ES-I3 (cell line): Measurements from ENCODE around the gene SLC6A7.

Source experiments
- H3K36me3 ChIP-seq: 2 replicates; pipeline ENCODE4 v1.6.1; 2013; ENCODE audit warnings: mild to moderate bottlenecking, low read length, control low read depth, moderate library complexity; ENCODE audit not compliant: insufficient read depth
- H3K4me1 ChIP-seq: 2 replicates; pipeline ENCODE4 v1.6.1; 2013; ENCODE audit warnings: mild to moderate bottlenecking, control low read depth, low read length; ENCODE audit not compliant: insufficient read depth
- H3K9ac ChIP-seq: 2 replicates; pipeline ENCODE4 v1.6.1; 2013; ENCODE audit warnings: low read depth, mild to moderate bottlenecking, low read length, moderate library complexity
- H3K9me3 ChIP-seq: 2 replicates; pipeline ENCODE4 v1.6.1; 2013; ENCODE audit warnings: mild to moderate bottlenecking, low read length, moderate library complexity; ENCODE audit not compliant: control insufficient read depth, insufficient read depth

Gene SLC6A7

GRCh38 chr5:150235500-150235854 lies 45.6 kb downstream of the SLC6A7 start:
- no peak overlapping the region for H3K9ac ChIP-seq
- H3K36me3 ChIP-seq = no peaks in the 10 kb centered on the region
- H3K4me1 ChIP-seq = no peaks in the 10 kb centered on the region
- no peaks in the 10 kb centered on the region for H3K9me3 ChIP-seq

- no peak overlapping the region for H3K9ac ChIP-seq
- H3K4me1 ChIP-seq = no peaks in the 10 kb centered on the region
- H3K36me3 ChIP-seq = no peaks in the 10 kb centered on the region
- H3K9me3 ChIP-seq = no peaks in the 10 kb centered on the region
Measured at GRCh38 chr5:150236313-150236712, 46.5 kb downstream of the SLC6A7 start.

- no peak overlapping the region for H3K9ac ChIP-seq
- no peaks in the 10 kb centered on the region for H3K4me1 ChIP-seq
- H3K36me3 ChIP-seq = no peaks in the 10 kb centered on the region
- H3K9me3 ChIP-seq = no peaks in the 10 kb centered on the region
Measured at GRCh38 chr5:150236981-150237754, 47.3 kb downstream of the SLC6A7 start.

DNA sequence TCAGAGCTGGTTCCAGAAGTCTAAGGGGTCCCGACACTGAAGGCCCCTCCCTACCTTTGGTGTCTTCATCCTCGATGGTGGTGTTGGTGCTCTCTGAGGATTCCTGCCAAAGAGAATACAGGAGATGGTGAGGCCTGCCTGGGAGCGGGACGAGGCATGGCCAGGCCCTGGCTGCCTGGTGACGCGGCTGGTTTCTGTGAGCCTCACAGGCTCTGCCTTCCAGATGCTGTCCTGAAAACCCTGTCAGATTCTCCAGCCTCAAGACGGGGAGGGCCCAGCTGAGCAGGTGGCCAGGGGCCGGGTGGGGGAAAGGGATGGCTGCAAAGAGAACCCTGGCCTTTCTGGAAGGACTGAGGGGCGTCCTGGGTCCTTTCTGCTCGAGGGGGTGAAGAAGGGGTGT lies 48.8 kb downstream of the SLC6A7 start:
- Histone ChIP-seq H3K9ac (no peak overlapping the region), H3K9me3 (no peaks in the 10 kb centered on the region), H3K4me1 (no peaks in the 10 kb centered on the region), H3K36me3 (no peaks in the 10 kb centered on the region)

- H3K9ac ChIP-seq = no peak overlapping the region
Measured at GRCh38 chr5:150239099-150239793, 49.4 kb downstream of the SLC6A7 start.

DNA sequence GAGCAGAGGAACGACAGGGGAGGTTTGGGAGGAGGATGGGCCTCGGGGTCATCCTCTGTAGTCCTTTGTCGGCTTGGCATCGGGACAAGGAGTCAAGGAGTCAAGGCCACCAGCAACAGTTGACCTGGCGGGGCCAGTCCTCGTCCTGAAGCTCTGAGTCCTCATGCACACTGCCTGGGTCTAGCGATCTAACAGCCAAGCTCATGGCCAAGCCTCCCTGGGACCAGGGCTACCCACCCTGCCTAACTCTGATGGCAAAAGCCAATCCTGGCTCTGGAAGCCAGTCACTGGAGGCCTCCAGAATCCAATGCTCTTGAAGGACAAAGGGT lies 49.9 kb downstream of the SLC6A7 start:
- no peaks in the 10 kb centered on the region for H3K4me1 ChIP-seq
- H3K36me3 ChIP-seq = no peaks in the 10 kb centered on the region
- no peak overlapping the region for H3K9ac ChIP-seq
- no peaks in the 10 kb centered on the region for H3K9me3 ChIP-seq

More at GRCh38 chr5:150239099-150239793, 49.4 kb downstream of the SLC6A7 start:
- H3K4me1 ChIP-seq = no peaks in the 10 kb centered on the region
- H3K9me3 ChIP-seq = no peaks in the 10 kb centered on the region
- no peaks in the 10 kb centered on the region for H3K36me3 ChIP-seq

GRCh38 chr5:150241298-150242160 lies 51.7 kb downstream of the SLC6A7 start:
- H3K4me1 ChIP-seq = no peaks in the 10 kb centered on the region; the same call in 1 of the 2 replicates
- H3K9ac ChIP-seq = no peak overlapping the region
- no peaks in the 10 kb centered on the region for H3K9me3 ChIP-seq
- H3K36me3 ChIP-seq = no peaks in the 10 kb centered on the region

- Histone ChIP-seq H3K9ac (no peak overlapping the region), H3K9me3 (no peaks in the 10 kb centered on the region), H3K4me1 (no peaks in the 10 kb centered on the region; the same call in 1 of the 2 replicates), H3K36me3 (no peaks in the 10 kb centered on the region)
Measured at GRCh38 chr5:150242251-150242894, 52.5 kb downstream of the SLC6A7 start.

DNA sequence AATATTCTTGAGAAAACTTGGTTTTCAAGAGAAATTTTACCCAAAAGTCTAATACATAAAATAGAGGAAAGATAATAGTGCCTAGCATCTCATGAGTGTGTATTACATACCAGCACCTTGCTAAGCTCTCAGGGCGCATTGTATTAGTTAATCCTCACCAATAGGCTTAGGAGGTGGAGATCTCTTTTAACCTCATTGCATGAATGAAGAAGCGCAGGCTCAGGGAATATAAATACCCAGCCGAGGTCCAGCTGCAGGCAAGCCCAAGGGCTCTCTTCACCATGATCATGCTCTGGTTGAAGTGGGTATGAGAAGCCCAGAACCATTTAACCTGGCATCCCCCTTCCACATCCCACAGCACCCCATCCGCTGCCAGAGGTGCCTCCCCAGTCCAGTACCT lies 53.7 kb downstream of the SLC6A7 start:
- Histone ChIP-seq H3K9ac (no peak overlapping the region), H3K9me3 (no peaks in the 10 kb centered on the region), H3K36me3 (no peaks in the 10 kb centered on the region), H3K4me1 (no peaks in the 10 kb centered on the region; the same call in 1 of the 2 replicates)

DNA sequence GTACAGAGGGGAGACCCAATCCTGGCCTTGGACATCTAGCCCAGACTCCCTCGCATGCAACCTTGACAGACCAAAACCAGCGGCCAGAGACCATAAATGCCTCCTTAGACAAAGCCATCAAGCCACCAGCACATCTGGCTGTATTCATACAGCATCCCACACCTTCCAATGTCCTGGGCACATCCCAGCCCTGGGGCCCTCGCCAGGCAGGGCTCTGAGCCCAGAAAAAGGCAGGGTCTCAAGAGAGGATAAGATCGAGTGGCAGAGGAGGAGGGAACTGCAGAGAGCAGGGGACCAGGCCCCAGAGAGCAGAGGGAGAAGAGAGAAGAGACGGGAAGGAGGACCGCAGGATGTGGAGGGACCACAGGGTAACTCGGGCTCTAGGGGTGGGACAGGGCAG lies 54.3 kb downstream of the SLC6A7 start:
- no peaks in the 10 kb centered on the region for H3K36me3 ChIP-seq
- H3K9me3 ChIP-seq = no peaks in the 10 kb centered on the region
- no peaks in the 10 kb centered on the region; the same call in 1 of the 2 replicates for H3K4me1 ChIP-seq
- H3K9ac ChIP-seq = no peak overlapping the region

- no peaks in the 10 kb centered on the region for H3K9me3 ChIP-seq
- no peaks in the 10 kb centered on the region; the same call in 1 of the 2 replicates for H3K4me1 ChIP-seq
- no peak overlapping the region for H3K9ac ChIP-seq
- no peaks in the 10 kb centered on the region for H3K36me3 ChIP-seq
Measured at GRCh38 chr5:150245111-150245789, 55.4 kb downstream of the SLC6A7 start.

- H3K36me3 ChIP-seq = no peaks in the 10 kb centered on the region
- no peak overlapping the region for H3K9ac ChIP-seq
- no peaks in the 10 kb centered on the region; the same call in 1 of the 2 replicates for H3K4me1 ChIP-seq
- H3K9me3 ChIP-seq = no peaks in the 10 kb centered on the region
Measured at GRCh38 chr5:150245808-150246207, 55.9 kb downstream of the SLC6A7 start.

DNA sequence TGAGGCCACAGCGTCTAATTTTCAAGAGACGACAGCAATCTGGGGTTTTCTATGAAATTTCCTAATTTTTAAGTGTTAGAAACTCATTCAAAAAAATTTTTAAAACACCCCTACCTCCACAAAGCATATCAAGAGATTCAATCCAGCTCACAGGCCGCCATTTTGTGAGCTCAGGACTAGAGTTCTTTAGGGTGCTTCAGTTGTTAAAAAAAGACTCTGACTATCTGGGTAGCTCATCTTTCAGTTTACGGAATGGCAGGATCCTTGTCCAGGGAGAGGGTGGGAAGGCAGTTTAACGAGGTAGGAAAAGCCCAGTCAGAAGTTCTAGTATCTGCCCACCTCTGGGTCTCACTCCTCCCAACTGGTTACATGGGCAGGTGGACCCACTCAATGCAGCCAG lies 56.6 kb downstream of the SLC6A7 start:
- H3K9me3 ChIP-seq = no peaks in the 10 kb centered on the region
- no peaks in the 10 kb centered on the region for H3K36me3 ChIP-seq
- no peaks in the 10 kb centered on the region; the same call in 1 of the 2 replicates for H3K4me1 ChIP-seq
- no peak overlapping the region for H3K9ac ChIP-seq

GRCh38 chr5:150246835-150247234 lies 57.0 kb downstream of the SLC6A7 start:
- no peaks in the 10 kb centered on the region for H3K9me3 ChIP-seq
- H3K9ac ChIP-seq = no peak overlapping the region
- no peaks in the 10 kb centered on the region for H3K36me3 ChIP-seq
- no peaks in the 10 kb centered on the region; the same call in 1 of the 2 replicates for H3K4me1 ChIP-seq
